ENCODE measurements around the gene C4B.
A peak's percentile ranks its signal among the peaks of the same experiment; 100 is the strongest.

Gene C4B

DNA sequence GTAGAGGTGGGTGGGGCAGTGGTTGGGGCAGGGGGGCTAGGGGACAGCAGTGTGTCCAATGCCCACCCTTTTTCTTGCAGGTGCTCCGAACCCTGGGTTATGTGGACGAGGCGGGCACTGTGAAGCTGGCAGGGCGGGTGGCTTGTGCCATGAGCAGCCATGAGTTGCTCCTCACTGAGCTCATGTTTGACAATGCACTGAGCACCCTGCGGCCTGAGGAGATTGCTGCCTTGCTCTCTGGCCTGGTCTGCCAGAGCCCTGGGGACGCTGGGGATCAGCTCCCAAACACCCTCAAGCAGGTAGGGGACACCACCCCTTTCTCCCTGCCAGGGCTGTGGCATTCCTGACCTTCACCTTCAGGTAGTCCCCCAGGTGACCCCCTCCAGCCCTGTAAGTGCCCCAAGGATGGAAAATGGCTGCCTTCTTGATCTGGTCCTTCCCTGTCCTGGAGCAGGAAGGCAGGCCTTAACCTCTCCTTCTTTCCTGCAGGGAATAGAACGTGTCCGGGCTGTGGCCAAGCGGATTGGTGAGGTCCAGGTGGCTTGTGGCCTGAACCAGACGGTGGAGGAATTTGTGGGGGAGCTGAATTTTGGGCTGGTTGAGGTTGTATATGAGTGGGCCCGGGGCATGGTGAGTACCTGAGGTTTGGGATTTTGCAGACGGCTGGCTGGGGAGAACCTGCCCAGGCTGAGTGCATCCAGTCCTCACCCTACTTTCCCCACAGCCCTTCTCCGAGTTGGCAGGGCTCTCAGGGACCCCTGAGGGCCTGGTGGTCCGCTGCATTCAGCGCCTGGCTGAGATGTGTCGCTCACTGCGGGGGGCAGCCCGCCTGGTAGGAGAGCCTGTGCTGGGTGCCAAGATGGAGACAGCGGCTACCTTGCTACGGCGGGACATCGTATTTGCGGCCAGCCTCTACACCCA lies 45.5 kb upstream of the C4B start:
- H3K27ac Mint-ChIP-seq: peak overlapping the region; percentile 36
- no peak for TF ChIP-seq CTCF (IDR thresholded peaks at IDR 0.05)
- H3K36me3 Mint-ChIP-seq (ENCODE audit: low read depth): peaks cover 36% of the 10 kb centered on the region
- H3K4me3 Mint-ChIP-seq: no peak overlapping the region
- no peak for DNase-seq
- peaks cover 35% of the 10 kb centered on the region for H3K4me1 Mint-ChIP-seq
- H3K27me3 Mint-ChIP-seq (ENCODE audit: low read depth, poor library complexity): no peaks in the 10 kb centered on the region
- H3K9me3 Mint-ChIP-seq: peaks cover 2% of the 10 kb centered on the region

GRCh38 chr6:31969712-31970603 lies 44.6 kb upstream of the C4B start:
- no peak for TF ChIP-seq CTCF (IDR thresholded peaks at IDR 0.05)
- no peak for DNase-seq
- H3K4me3 Mint-ChIP-seq: peak overlapping the region; percentile 65
- peak overlapping the region; percentile 100 for H3K27ac Mint-ChIP-seq
- H3K4me1 Mint-ChIP-seq: peaks cover 35% of the 10 kb centered on the region
- peaks cover 11% of the 10 kb centered on the region for H3K9me3 Mint-ChIP-seq
- H3K36me3 Mint-ChIP-seq (ENCODE audit: low read depth): peaks cover 42% of the 10 kb centered on the region
- no peaks in the 10 kb centered on the region for H3K27me3 Mint-ChIP-seq (ENCODE audit: low read depth, poor library complexity)

GRCh38 chr6:31970604-31971271 lies 43.9 kb upstream of the C4B start:
- Mint-ChIP-seq H3K36me3 (ENCODE audit: low read depth) (peaks cover 49% of the 10 kb centered on the region), H3K4me1 (peaks cover 35% of the 10 kb centered on the region), H3K27ac (peak overlapping the region; percentile 100), H3K9me3 (peaks cover 18% of the 10 kb centered on the region), H3K27me3 (ENCODE audit: low read depth, poor library complexity) (no peaks in the 10 kb centered on the region), H3K4me3 (peak overlapping the region; percentile 91)
- DNase-seq: no peak
- TF ChIP-seq CTCF (IDR thresholded peaks at IDR 0.05): no peak

DNA sequence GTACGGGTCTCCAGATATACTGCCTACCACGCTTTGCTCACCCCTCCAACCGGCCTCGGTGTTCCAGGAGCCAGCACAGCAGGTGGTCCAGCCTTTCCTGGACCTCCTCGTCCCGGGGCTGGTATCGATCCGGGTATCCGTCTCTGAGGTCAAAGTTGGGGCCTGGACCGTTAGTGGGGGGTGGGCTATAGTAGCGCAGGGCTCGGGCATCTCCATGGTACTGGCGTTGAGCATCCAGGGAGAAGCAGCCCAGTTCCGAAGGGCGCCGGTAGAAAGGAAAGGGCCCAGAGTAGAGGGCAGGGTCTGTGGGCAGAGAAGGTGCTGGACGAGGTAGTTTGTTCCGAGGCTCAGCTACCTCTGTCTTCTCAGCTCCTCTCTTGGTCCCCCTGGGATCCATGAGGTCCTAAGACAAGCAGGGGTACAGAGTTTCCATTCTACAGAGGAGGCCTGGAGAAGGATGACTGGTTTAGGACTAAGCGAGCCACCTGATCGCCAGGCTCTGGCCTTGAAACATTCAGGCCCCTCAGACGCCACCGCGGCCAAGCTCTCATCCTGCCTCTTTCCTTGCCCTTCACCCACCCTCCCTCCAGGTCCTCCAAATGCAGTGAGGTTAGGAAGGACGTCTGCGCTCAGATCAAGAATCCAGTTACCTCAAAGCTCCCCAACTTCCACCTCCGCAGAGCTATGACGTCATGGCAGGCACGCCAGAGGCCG lies 43.2 kb upstream of the C4B start:
- Mint-ChIP-seq H3K27ac (peak overlapping the region; percentile 100), H3K36me3 (ENCODE audit: low read depth) (peaks cover 50% of the 10 kb centered on the region), H3K9me3 (peaks cover 18% of the 10 kb centered on the region), H3K4me1 (peaks cover 35% of the 10 kb centered on the region), H3K27me3 (ENCODE audit: low read depth, poor library complexity) (no peaks in the 10 kb centered on the region), H3K4me3 (peak overlapping the region; percentile 91)
- no peak for TF ChIP-seq CTCF (IDR thresholded peaks at IDR 0.05)
- no peak for DNase-seq

DNA sequence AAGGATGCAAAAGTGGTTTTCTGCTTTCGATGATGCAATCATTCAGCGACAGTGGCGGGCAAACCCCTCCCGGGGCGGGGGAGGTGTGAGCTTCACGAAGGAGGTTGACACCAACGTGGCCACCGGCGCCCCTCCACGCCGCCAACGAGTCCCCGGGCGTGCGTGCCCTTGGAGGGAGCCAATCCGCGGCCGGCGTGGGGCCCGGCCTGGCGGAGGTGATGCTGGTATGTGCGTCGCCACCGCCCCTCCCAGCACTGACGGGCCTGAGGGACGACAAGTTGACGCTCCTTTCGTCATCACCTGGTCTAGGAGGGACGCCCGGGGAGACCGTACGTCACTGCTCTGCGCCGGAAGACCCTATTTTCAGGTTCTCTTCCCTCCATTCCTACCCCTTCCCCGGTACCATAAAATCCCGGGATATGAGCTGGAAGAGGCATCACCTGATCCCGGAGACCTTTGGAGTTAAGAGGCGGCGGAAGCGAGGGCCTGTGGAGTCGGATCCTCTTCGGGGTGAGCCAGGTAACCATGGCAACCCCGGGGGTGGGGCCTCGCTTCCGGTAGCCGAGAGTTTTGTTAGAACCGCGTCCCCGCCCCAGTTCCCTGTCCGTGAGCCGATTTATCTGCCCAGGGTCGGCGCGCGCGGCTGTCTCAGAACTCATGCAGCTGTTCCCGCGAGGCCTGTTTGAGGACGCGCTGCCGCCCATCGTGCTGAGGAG lies 42.4 kb upstream of the C4B start, which contains the start of gene DXO:
DXO (minus strand) TSS at position 146 of the 716 bp plus-strand sequence. CDS start 463 bp downstream, outside the sequence.
- Mint-ChIP-seq H3K9me3 (peaks cover 24% of the 10 kb centered on the region), H3K4me1 (peaks cover 35% of the 10 kb centered on the region), H3K4me3 (peak within 1 kb of the TSS; percentile 91), H3K27me3 (ENCODE audit: low read depth, poor library complexity) (peaks cover under 1% of the 10 kb centered on the region), H3K27ac (peak within 1 kb of the TSS; percentile 100), H3K36me3 (ENCODE audit: low read depth) (peaks cover 50% of the 10 kb centered on the region)
- peak; percentile 92 for DNase-seq
- no peak for TF ChIP-seq CTCF (IDR thresholded peaks at IDR 0.05)

Measured in nephron progenitor cell (in vitro differentiated cells).